SK-N-SH (cell line): ENCODE results near the gene DIPK1A. TPM values are rescaled to one million over a fixed set of nuclear protein-coding genes. Genes with fewer than 3 reads are reported as not detected.

ENCODE experiments used
- CTCF ChIA-PET: fragments of 300-600, 350-600 bp; formaldehyde crosslinking; extraction: SDS; loops from one replicate; lab custom pipeline; 2021; lab: Yijun Ruan, JAX
- POLR2A ChIA-PET: fragments of 350-600 bp; sonication (Branson Sonifier 250); formaldehyde crosslinking; extraction: SDS; loops from one replicate; lab custom pipeline; 2020; ENCODE audit warnings: antibody characterized with exemption, inconsistent platforms; lab: Yijun Ruan, JAX
- DNase-seq: peaks from one replicate; pipeline ENCODE4 v3.0.0; 2012
- H2AFZ ChIP-seq: fragments of 200-600 bp; sonication (generic); 2 replicates; pipeline ENCODE4 v1.8.1; 2016; ENCODE audit warnings: antibody characterized with exemption, mild to moderate bottlenecking, low read depth
- H3F3A ChIP-seq: fragments of 200-600 bp; sonication (generic); replicated peaks from 2 replicates; pipeline ENCODE3; 2016; ENCODE audit warnings: antibody characterized with exemption, mild to moderate bottlenecking; ENCODE audit not compliant: insufficient read depth
- H3K27ac ChIP-seq, 2 experiments: fragments of 200-500 bp in 1 of 2; fragments of 200-600 bp in 1 of 2; sonication (Bioruptor generic) in 1 of 2; sonication (generic), shearing (Covaris generic) in 1 of 2; 2 replicates each; pipeline versions ENCODE4 v1.5.1 to v1.6.1; 2014 to 2016; ENCODE audit warnings: low read depth in 2 of 2, inconsistent platforms in 1 of 2, low read length in 1 of 2, mild to moderate bottlenecking in 1 of 2, mixed read lengths in 1 of 2
- H3K27me3 ChIP-seq: fragments of 200-600 bp; sonication (generic), shearing (Covaris generic); 2 replicates; pipeline ENCODE4 v1.6.1; 2016; ENCODE audit warnings: mixed run types; ENCODE audit not compliant: insufficient read depth
- H3K36me3 ChIP-seq, 2 experiments: fragments of 200-500 bp in 1 of 2; fragments of 200-600 bp in 1 of 2; sonication (Bioruptor generic) in 1 of 2; sonication (generic) in 1 of 2; replicated peaks in 1 of 2; 2 replicates each; pipeline versions ENCODE3 to v1.5.1; 2014 to 2016; ENCODE audit warnings: low read length in 1 of 2, mild to moderate bottlenecking in 1 of 2; ENCODE audit not compliant: insufficient read depth in 2 of 2, control insufficient read depth in 1 of 2
- H3K4me1 ChIP-seq, 2 experiments: fragments of 200-500 bp in 1 of 2; fragments of 200-600 bp in 1 of 2; sonication (Bioruptor generic) in 1 of 2; sonication (generic), shearing (Covaris generic) in 1 of 2; 2 replicates each; pipeline versions ENCODE4 v1.5.1 to v1.6.1; 2014 to 2016; ENCODE audit warnings: low read depth in 1 of 2, low read length in 1 of 2, mixed run types in 1 of 2; ENCODE audit not compliant: insufficient read depth in 2 of 2, control insufficient read depth in 1 of 2
- H3K4me2 ChIP-seq: fragments of 200-600 bp; sonication (generic), shearing (Covaris generic); 2 replicates; pipeline ENCODE4 v1.6.1; 2017; ENCODE audit warnings: mixed run types
- H3K4me3 ChIP-seq, 2 experiments: fragments of 200-500 bp in 1 of 2; fragments of 200-600 bp in 1 of 2; sonication (Bioruptor generic) in 1 of 2; sonication (generic), shearing (Covaris generic) in 1 of 2; 2 replicates each; pipeline versions ENCODE4 v1.5.1 to v1.8.1; 2014 to 2016; ENCODE audit warnings: low read depth in 2 of 2, inconsistent platforms in 1 of 2, low read length in 1 of 2, mild to moderate bottlenecking in 1 of 2, mixed read lengths in 1 of 2, moderate library complexity in 1 of 2
- H3K79me2 ChIP-seq: fragments of 200-600 bp; sonication (generic); 2 replicates; pipeline ENCODE4 v1.8.1; 2017; ENCODE audit warnings: mild to moderate bottlenecking; ENCODE audit not compliant: insufficient read depth
- H3K9ac ChIP-seq: fragments of 200-600 bp; sonication (generic); 2 replicates; pipeline ENCODE4 v1.6.1; 2017; ENCODE audit warnings: mixed run types
- H3K9me2 ChIP-seq: fragments of 200-600 bp; sonication (generic); 2 replicates; pipeline ENCODE4 v1.6.1; 2017; ENCODE audit warnings: mixed run types
- H3K9me3 ChIP-seq: fragments of 200-600 bp; sonication (generic); 2 replicates; pipeline ENCODE4 v1.6.1; 2017; ENCODE audit warnings: mixed run types, mild to moderate bottlenecking, moderate library complexity
- H4K20me1 ChIP-seq: fragments of 200-600 bp; sonication (generic); 2 replicates; pipeline ENCODE4 v1.6.1; 2017; ENCODE audit warnings: mild to moderate bottlenecking, mixed run types; ENCODE audit not compliant: insufficient read depth
- CHD2 ChIP-seq: fragments of 150-350 bp; IDR thresholded peaks from 2 replicates; pipeline ENCODE4 v1.6.1; 2018; ENCODE audit warnings: low read length; ENCODE audit not compliant: partially characterized antibody
- ELF1 ChIP-seq: IDR thresholded peaks from 2 replicates; pipeline ENCODE4 v1.4.0; 2012
- EP300 ChIP-seq, 2 experiments: IDR thresholded peaks; 2 replicates each; pipeline versions ENCODE4 v1.4.0 to v1.6.1; 2012; ENCODE audit warnings: borderline replicate concordance in 1 of 2, low read depth in 1 of 2, low read length in 1 of 2
- EZH2phosphoT487 ChIP-seq: fragments of 200-600 bp; sonication (generic); IDR thresholded peaks from 2 replicates; pipeline ENCODE4 v1.6.1; 2017; ENCODE audit warnings: low read depth, mixed run types, mild to moderate bottlenecking, antibody characterized with exemption, moderate library complexity, borderline replicate concordance
- FOXJ3 ChIP-seq: sonication (generic); formaldehyde crosslinking; IDR thresholded peaks from 2 replicates; pipeline ENCODE4 v1.5.1; 2020; ENCODE audit warnings: mild to moderate bottlenecking, missing genetic modification reagents
- FOXM1 ChIP-seq: IDR thresholded peaks from 2 replicates; pipeline ENCODE4 v1.4.0; 2012; ENCODE audit warnings: low read depth, mild to moderate bottlenecking
- GABPA ChIP-seq: IDR thresholded peaks from 2 replicates; pipeline ENCODE4 v1.4.0; 2012; ENCODE audit warnings: low read depth, mild to moderate bottlenecking
- GATA2 ChIP-seq: sonication (generic); formaldehyde crosslinking; IDR thresholded peaks from 2 replicates; pipeline ENCODE4 v1.5.0; 2020; ENCODE audit warnings: mild to moderate bottlenecking, missing genetic modification reagents
- MEF2A ChIP-seq: IDR thresholded peaks from 2 replicates; pipeline ENCODE4 v1.4.0; 2012; ENCODE audit warnings: low read depth, borderline replicate concordance
- MXI1 ChIP-seq: IDR thresholded peaks from 2 replicates; pipeline ENCODE4 v1.6.1; 2012; ENCODE audit warnings: mild to moderate bottlenecking, low read depth, low read length, improper control_type of control experiment
- NFIC ChIP-seq: IDR thresholded peaks from 2 replicates; pipeline ENCODE4 v1.4.0; 2012; ENCODE audit warnings: borderline replicate concordance
- NRF1 ChIP-seq: IDR thresholded peaks from 2 replicates; pipeline ENCODE4 v1.6.1; 2012; ENCODE audit warnings: low read depth, mild to moderate bottlenecking, low read length
- RCOR1 ChIP-seq: fragments of 150-350 bp; IDR thresholded peaks from 2 replicates; pipeline ENCODE4 v1.6.1; 2017; ENCODE audit warnings: antibody characterized with exemption, low read length
- RXRA ChIP-seq: IDR thresholded peaks from 2 replicates; pipeline ENCODE4 v1.4.0; 2012; ENCODE audit warnings: low read depth, mild to moderate bottlenecking, borderline replicate concordance
- SMC3 ChIP-seq: IDR thresholded peaks from 2 replicates; pipeline ENCODE4 v1.6.1; 2012; ENCODE audit warnings: low read depth, low read length, improper control_type of control experiment
- YY1 ChIP-seq: IDR thresholded peaks from 2 replicates; pipeline ENCODE4 v1.4.0; 2012; ENCODE audit warnings: low read depth, mild to moderate bottlenecking
- WGBS: methylation state at CpG from one replicate; pipeline ENCODE4 v1.1.6; 2017; ENCODE audit warnings: low lambda C conversion rate; 5-methylcytosine and 5-hydroxymethylcytosine counted together
- polyA plus RNA-seq, 3 experiments: library from polyadenylated mRNA; depleted of rRNA; stranded (reverse); fragments of >200 nt; gene quantifications; 2 replicates each; pipeline ENCODE4 v1.2.3, GENCODE V29; 2012
- TF ChIP-seq, protein P1 (sequence below): fragments of 150-350 bp; IDR thresholded peaks from 2 replicates; pipeline ENCODE4 v1.6.1; 2017; ENCODE audit warnings: antibody characterized with exemption, low read length, low read depth, borderline replicate concordance
- TF ChIP-seq, protein P2 (sequence below): IDR thresholded peaks from 2 replicates; pipeline ENCODE4; 2012
- TF ChIP-seq, protein P3 (sequence below): IDR thresholded peaks from 2 replicates; pipeline ENCODE4 v1.6.1; 2012; ENCODE audit warnings: mild to moderate bottlenecking, low read depth, low read length, moderate library complexity
- TF ChIP-seq, protein P4 (sequence below): IDR thresholded peaks from 2 replicates; pipeline ENCODE4 v1.4.0; 2012; ENCODE audit warnings: low read depth

Gene DIPK1A
- polyA plus RNA-seq, 1 of the 3 experiments (the other 2 are of a cell fraction), result 3.4 TPM

DNA sequence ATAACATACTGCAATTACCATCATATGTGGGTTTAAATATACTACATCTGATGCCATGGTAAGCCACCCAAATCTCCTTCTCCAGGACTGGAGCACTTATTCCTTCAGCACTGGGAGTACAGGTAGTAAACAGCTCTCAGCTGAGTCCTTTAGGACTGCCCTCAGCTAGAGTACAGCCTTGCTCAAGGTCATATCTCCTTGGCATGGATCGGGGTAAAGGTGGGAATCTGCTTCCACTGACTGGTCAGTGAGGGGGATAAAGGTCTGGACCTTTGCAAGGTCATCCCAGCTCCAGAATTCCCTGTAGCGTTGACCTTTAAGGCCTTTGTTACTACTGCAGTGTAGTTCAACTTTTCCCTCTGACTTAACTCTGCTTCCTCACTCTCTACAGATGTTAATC, 90.7 kb downstream of the DIPK1A start (continued):
- no peak for TF ChIP-seq GABPA

DNA sequence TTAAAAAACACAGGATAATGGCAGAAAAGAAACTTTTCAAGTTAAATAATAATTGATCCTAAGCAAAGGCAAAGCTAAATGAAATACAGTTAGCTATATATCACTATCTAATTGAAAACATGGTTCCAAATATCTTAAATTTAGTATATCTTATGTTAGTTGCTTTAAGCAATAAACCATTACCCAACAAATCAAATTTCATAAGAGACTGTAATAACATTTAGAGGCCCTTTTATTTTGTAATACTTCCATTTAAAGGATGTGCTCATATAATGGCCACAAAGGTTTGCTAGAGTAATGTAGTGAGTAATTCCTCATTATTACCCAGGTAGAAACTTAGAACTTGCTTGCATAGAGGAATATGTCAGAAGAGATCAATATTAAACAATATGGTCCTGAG, 97.1 kb downstream of the DIPK1A start:
- peaks cover 0 to 1% of the 10 kb centered on the region in 2 experiments; a peak in 1 of 4 replicates for H3K4me1 ChIP-seq
- H3K79me2 ChIP-seq, result no peaks in the 10 kb centered on the region
- no peak for DNase-seq
- H2AFZ ChIP-seq, result no peak overlapping the region
- no peaks in the 10 kb centered on the region for H3K36me3 ChIP-seq
- no peak for TF ChIP-seq FOXM1
- TF ChIP-seq ELF1, result no peak
- TF ChIP-seq NFIC, result no peak
- no peak for TF ChIP-seq FOXJ3 (CRISPR knock-in tag)
- TF ChIP-seq RCOR1, result no peak
- no peak for TF ChIP-seq SMC3
- no peak for TF ChIP-seq NRF1
- no peak for TF ChIP-seq RXRA
- TF ChIP-seq, protein P1, sequence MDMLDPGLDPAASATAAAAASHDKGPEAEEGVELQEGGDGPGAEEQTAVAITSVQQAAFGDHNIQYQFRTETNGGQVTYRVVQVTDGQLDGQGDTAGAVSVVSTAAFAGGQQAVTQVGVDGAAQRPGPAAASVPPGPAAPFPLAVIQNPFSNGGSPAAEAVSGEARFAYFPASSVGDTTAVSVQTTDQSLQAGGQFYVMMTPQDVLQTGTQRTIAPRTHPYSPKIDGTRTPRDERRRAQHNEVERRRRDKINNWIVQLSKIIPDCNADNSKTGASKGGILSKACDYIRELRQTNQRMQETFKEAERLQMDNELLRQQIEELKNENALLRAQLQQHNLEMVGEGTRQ, result no peak
- TF ChIP-seq EP300 (IDR thresholded peaks at IDR 0.05; ENCODE audit: borderline replicate concordance in 1 of 2, low read depth in 1 of 2, low read length in 1 of 2), result no peak
- TF ChIP-seq YY1, result no peak
- no peak for TF ChIP-seq CHD2
- TF ChIP-seq GATA2 (CRISPR knock-in tag), result no peak
- no peak for TF ChIP-seq MEF2A
- TF ChIP-seq, protein P2, sequence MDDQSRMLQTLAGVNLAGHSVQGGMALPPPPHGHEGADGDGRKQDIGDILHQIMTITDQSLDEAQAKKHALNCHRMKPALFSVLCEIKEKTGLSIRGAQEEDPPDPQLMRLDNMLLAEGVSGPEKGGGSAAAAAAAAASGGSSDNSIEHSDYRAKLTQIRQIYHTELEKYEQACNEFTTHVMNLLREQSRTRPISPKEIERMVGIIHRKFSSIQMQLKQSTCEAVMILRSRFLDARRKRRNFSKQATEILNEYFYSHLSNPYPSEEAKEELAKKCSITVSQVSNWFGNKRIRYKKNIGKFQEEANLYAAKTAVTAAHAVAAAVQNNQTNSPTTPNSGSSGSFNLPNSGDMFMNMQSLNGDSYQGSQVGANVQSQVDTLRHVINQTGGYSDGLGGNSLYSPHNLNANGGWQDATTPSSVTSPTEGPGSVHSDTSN, result no peak
- TF ChIP-seq, all 33 proteins: peak for 0
- no peaks in the 10 kb centered on the region for H3K27me3 ChIP-seq
- no peak overlapping the region for H3K27ac ChIP-seq
- no peak overlapping the region for H3K4me2 ChIP-seq
- ChIA-PET POLR2A (no interaction called here), CTCF (interaction anchor here (1.1 to 10.1 kb wide), 3 partner anchors 93 to 130 kb away, joined by 4 to 66 read pairs (median 20); partner anchors contain the start of gene DIPK1A)
- no peaks in the 10 kb centered on the region for H3K9me3 ChIP-seq
- H3F3A ChIP-seq, result no peaks in the 10 kb centered on the region
- H3K9ac ChIP-seq, result no peak overlapping the region
- no peaks in the 10 kb centered on the region for H4K20me1 ChIP-seq
- H3K9me2 ChIP-seq, result no peaks in the 10 kb centered on the region
- no peak overlapping the region for H3K4me3 ChIP-seq

DNA sequence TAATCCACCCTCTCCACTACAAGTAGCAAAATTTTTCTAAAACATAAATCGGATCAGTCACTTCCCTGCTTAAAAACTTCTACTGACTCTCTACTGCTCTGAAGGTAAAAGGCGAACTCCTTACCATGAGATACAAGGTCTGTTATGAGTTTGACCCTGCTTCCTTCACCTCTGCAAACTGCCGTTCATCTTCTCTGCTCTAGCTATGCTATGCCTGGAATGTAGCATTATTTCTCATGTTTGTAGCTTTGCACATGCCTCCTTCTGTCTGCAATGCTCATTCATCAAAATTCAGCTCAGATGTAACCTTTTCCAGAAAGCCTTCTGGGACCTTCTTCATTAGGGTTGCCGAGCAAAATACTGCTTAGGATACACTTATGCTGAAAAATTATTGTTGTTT, 98.7 kb downstream of the DIPK1A start:
- no peak overlapping the region for H3K4me2 ChIP-seq
- no peak overlapping the region for H2AFZ ChIP-seq
- no peak overlapping the region for H3K27ac ChIP-seq
- no peaks in the 10 kb centered on the region for H3K9me3 ChIP-seq
- no peaks in the 10 kb centered on the region for H3K79me2 ChIP-seq
- ChIA-PET POLR2A (no interaction called here), CTCF (interaction anchor here (1.0 to 10.1 kb wide), 4 partner anchors 13 to 131 kb away, joined by 3 to 66 read pairs (median 8); partner anchors contain the start of gene DIPK1A)
- no peaks in the 10 kb centered on the region for H4K20me1 ChIP-seq
- H3K4me1 ChIP-seq, result peaks cover 0 to 3% of the 10 kb centered on the region in 2 experiments; a peak in 1 of 4 replicates
- WGBS, result 81% methylated on average over 4 of the region's 4 CpGs
- H3K9ac ChIP-seq, result no peak overlapping the region
- no peaks in the 10 kb centered on the region for H3K9me2 ChIP-seq
- no peaks in the 10 kb centered on the region for H3F3A ChIP-seq
- no peak for DNase-seq
- no peaks in the 10 kb centered on the region for H3K27me3 ChIP-seq
- no peaks in the 10 kb centered on the region for H3K36me3 ChIP-seq
- H3K4me3 ChIP-seq, result no peak overlapping the region
- TF ChIP-seq, protein P3, sequence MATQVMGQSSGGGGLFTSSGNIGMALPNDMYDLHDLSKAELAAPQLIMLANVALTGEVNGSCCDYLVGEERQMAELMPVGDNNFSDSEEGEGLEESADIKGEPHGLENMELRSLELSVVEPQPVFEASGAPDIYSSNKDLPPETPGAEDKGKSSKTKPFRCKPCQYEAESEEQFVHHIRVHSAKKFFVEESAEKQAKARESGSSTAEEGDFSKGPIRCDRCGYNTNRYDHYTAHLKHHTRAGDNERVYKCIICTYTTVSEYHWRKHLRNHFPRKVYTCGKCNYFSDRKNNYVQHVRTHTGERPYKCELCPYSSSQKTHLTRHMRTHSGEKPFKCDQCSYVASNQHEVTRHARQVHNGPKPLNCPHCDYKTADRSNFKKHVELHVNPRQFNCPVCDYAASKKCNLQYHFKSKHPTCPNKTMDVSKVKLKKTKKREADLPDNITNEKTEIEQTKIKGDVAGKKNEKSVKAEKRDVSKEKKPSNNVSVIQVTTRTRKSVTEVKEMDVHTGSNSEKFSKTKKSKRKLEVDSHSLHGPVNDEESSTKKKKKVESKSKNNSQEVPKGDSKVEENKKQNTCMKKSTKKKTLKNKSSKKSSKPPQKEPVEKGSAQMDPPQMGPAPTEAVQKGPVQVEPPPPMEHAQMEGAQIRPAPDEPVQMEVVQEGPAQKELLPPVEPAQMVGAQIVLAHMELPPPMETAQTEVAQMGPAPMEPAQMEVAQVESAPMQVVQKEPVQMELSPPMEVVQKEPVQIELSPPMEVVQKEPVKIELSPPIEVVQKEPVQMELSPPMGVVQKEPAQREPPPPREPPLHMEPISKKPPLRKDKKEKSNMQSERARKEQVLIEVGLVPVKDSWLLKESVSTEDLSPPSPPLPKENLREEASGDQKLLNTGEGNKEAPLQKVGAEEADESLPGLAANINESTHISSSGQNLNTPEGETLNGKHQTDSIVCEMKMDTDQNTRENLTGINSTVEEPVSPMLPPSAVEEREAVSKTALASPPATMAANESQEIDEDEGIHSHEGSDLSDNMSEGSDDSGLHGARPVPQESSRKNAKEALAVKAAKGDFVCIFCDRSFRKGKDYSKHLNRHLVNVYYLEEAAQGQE, result no peak
- TF ChIP-seq, protein P4, sequence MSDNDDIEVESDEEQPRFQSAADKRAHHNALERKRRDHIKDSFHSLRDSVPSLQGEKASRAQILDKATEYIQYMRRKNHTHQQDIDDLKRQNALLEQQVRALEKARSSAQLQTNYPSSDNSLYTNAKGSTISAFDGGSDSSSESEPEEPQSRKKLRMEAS, result no peak
- TF ChIP-seq SMC3, result no peak
- TF ChIP-seq EZH2phosphoT487, result no peak
- no peak for TF ChIP-seq FOXM1
- no peak for TF ChIP-seq EP300 (IDR thresholded peaks at IDR 0.05; ENCODE audit: borderline replicate concordance in 1 of 2, low read depth in 1 of 2, low read length in 1 of 2)
- no peak for TF ChIP-seq FOXJ3 (CRISPR knock-in tag)
- no peak for TF ChIP-seq MXI1
- no peak for TF ChIP-seq NFIC
- TF ChIP-seq, protein P2, result no peak
